GM12878 (cell line): ENCODE measurements around the gene HMHB1. TPM values are rescaled to one million over a fixed set of nuclear protein-coding genes. Genes with fewer than 3 reads are reported as not detected.

Experiments used
- ATAC-seq: fragments of 200-7000 bp; cut with Tn5 transposase; 3 replicates; pipeline ENCODE4 v1.9.1; 2020; ENCODE audit warnings: mild to moderate bottlenecking, moderate library complexity
- BruUV-seq: library from RNA; stranded (reverse); fragments of 400-500 nt; replicated peaks from 2 replicates; lab custom pipeline; 2021; lab: Mats Ljungman, UMichigan
- CTCF ChIA-PET: fragments of 300-600 bp; sonication (Branson Sonifier 250); formaldehyde crosslinking; extraction: SDS; loops from one replicate; lab custom pipeline; 2021; ENCODE audit warnings: inconsistent platforms; lab: Yijun Ruan, JAX
- POLR2A ChIA-PET: fragments of 350-600 bp; formaldehyde crosslinking; extraction: SDS; loops from one replicate; lab custom pipeline; 2021; ENCODE audit warnings: inconsistent platforms; lab: Charles Lee
- RAD21 ChIA-PET: fragments of 300-600 bp; sonication (Branson Sonifier 250); formaldehyde crosslinking; loops from one replicate; lab custom pipeline; 2023; ENCODE audit warnings: antibody characterized with exemption; ENCODE audit not compliant: unreplicated experiment; lab: Charles Lee
- SMC1A ChIA-PET: fragments of 300-600 bp; sonication (Branson Sonifier 250); formaldehyde crosslinking; loops from one replicate; lab custom pipeline; 2023; ENCODE audit not compliant: unreplicated experiment, uncharacterized antibody; lab: Charles Lee
- DNase-seq: peaks from one replicate; pipeline ENCODE4 v3.0.0-alpha.2; 2011; ENCODE audit warnings: low read depth, low spot score
- FAIRE-seq: peaks from 3 replicates; lab custom pipeline; 2011; peaks lifted over from hg19 to GRCh38; lab: Jason Lieb, UNC
- H2AFZ ChIP-seq: 2 replicates; pipeline ENCODE4 v1.6.0; 2011; ENCODE audit warnings: low read depth, low read length, control low read depth; ENCODE audit not compliant: control insufficient read depth
- H3K27ac ChIP-seq: 2 replicates; pipeline ENCODE4 v1.5.1; 2011; ENCODE audit warnings: control low read depth; ENCODE audit not compliant: control insufficient read depth, insufficient read depth
- H3K27me3 ChIP-seq, 2 experiments: replicated peaks in 1 of 2; 2 replicates each; pipeline versions ENCODE4 v1.6.0 to v1.6.1; 2011; ENCODE audit warnings: low read length in 1 of 2; ENCODE audit not compliant: control insufficient read depth in 2 of 2, insufficient read depth in 2 of 2
- H3K36me3 ChIP-seq, 2 experiments: 2 replicates each; pipeline ENCODE4 v1.5.1; 2011; ENCODE audit warnings: low read length in 1 of 2; ENCODE audit not compliant: control insufficient read depth in 2 of 2, insufficient read depth in 2 of 2
- H3K4me1 ChIP-seq: 2 replicates; pipeline ENCODE4 v1.6.1; 2011; ENCODE audit warnings: mild to moderate bottlenecking, low read length, moderate library complexity, mixed read lengths; ENCODE audit not compliant: control insufficient read depth, insufficient read depth
- H3K4me2 ChIP-seq: 2 replicates; pipeline ENCODE4 v1.6.0; 2011; ENCODE audit warnings: control low read depth; ENCODE audit not compliant: control insufficient read depth, insufficient read depth
- H3K4me3 ChIP-seq: fragments of 200-600 bp; sonication (generic); 2 replicates; pipeline ENCODE4 v1.5.1; 2016
- H3K79me2 ChIP-seq: 2 replicates; pipeline ENCODE4 v1.6.0; 2011; ENCODE audit warnings: low read length; ENCODE audit not compliant: control insufficient read depth, insufficient read depth
- H3K9ac ChIP-seq: 2 replicates; pipeline ENCODE4 v1.8.0; 2011; ENCODE audit warnings: low read length, control low read depth, mixed read lengths; ENCODE audit not compliant: control insufficient read depth, insufficient read depth
- H3K9me3 ChIP-seq: replicated peaks from 3 replicates; pipeline ENCODE4 v1.5.1; 2011; ENCODE audit warnings: mild to moderate bottlenecking, low read length; ENCODE audit not compliant: control insufficient read depth, insufficient read depth
- H4K20me1 ChIP-seq: 2 replicates; pipeline ENCODE4 v1.6.0; 2011; ENCODE audit not compliant: control insufficient read depth, insufficient read depth
- BCL11A ChIP-seq: IDR thresholded peaks from 2 replicates; pipeline ENCODE4 v1.6.1; 2011; ENCODE audit warnings: low read depth, low read length
- CBX3 ChIP-seq: fragments of 200-600 bp; sonication (generic); IDR thresholded peaks from 2 replicates; pipeline ENCODE4 v1.6.1; 2016; ENCODE audit warnings: low read depth, borderline replicate concordance
- CBX5 ChIP-seq: sonication (generic); IDR thresholded peaks from 2 replicates; pipeline ENCODE4 v1.6.1; 2016; ENCODE audit warnings: low read depth, moderate library complexity, mild to moderate bottlenecking, inconsistent platforms
- CHD4 ChIP-seq: fragments of 200-600 bp; sonication (generic); IDR thresholded peaks from 2 replicates; pipeline ENCODE4 v1.6.1; 2016; ENCODE audit warnings: mild to moderate bottlenecking
- EZH2 ChIP-seq: IDR thresholded peaks from 2 replicates; pipeline ENCODE4 v1.6.1; 2012; ENCODE audit warnings: low read depth, mild to moderate bottlenecking, control low read depth, inconsistent platforms, low read length, borderline replicate concordance; ENCODE audit not compliant: control insufficient read depth
- HDAC6 ChIP-seq: fragments of 200-600 bp; sonication (generic); IDR thresholded peaks from one replicate; pipeline ENCODE4 v1.8.0; 2017; ENCODE audit warnings: antibody characterized with exemption; ENCODE audit not compliant: unreplicated experiment
- IKZF1 ChIP-seq: fragments of 450-650 bp; conservative IDR thresholded peaks from 2 replicates; pipeline ENCODE4 v1.6.1; 2017; ENCODE audit warnings: antibody characterized with exemption, mild to moderate bottlenecking
- NFIC ChIP-seq: IDR thresholded peaks from 2 replicates; pipeline ENCODE4 v1.6.1; 2012; ENCODE audit warnings: low read depth, mild to moderate bottlenecking, inconsistent platforms, low read length, moderate library complexity
- PAX8 ChIP-seq: fragments of 450-650 bp; IDR thresholded peaks from 2 replicates; pipeline ENCODE4 v1.6.1; 2017; ENCODE audit warnings: mild to moderate bottlenecking, moderate library complexity
- RBBP5 ChIP-seq: fragments of 200-600 bp; sonication (generic); conservative IDR thresholded peaks from 2 replicates; pipeline ENCODE4 v1.6.1; 2016
- SMC3 ChIP-seq: IDR thresholded peaks from 2 replicates; pipeline ENCODE4 v1.6.1; 2011; ENCODE audit warnings: low read length, improper control_type of control experiment, borderline replicate concordance
- TCF3 ChIP-seq: IDR thresholded peaks from 2 replicates; pipeline ENCODE4 v1.6.1; 2012; ENCODE audit warnings: low read depth, mild to moderate bottlenecking, low read length, borderline replicate concordance; ENCODE audit not compliant: insufficient read depth
- YY1 ChIP-seq: IDR thresholded peaks from 2 replicates; pipeline ENCODE4 v1.6.1; 2011; ENCODE audit warnings: low read depth, mild to moderate bottlenecking, low read length
- ZNF592 ChIP-seq: fragments of 450-650 bp; IDR thresholded peaks from 2 replicates; pipeline ENCODE4 v1.6.1; 2017; ENCODE audit warnings: mild to moderate bottlenecking, moderate library complexity
- WGBS: methylation state at CpG from one replicate; pipeline ENCODE4 v1.1.6; 2016; ENCODE audit warnings: low lambda C conversion rate; ENCODE audit not compliant: insufficient replicate concordance, insufficient coverage; ENCODE audit errors: missing lambda C conversion rate; 5-methylcytosine and 5-hydroxymethylcytosine counted together
- in situ Hi-C: fragments of 300-500 bp; cut with MboI; formaldehyde crosslinking; loops from 9 replicates; pipeline ENCODE4 v1.14.3; 2018; ENCODE audit warnings: mixed read lengths
- intact Hi-C: fragments of 100-400 bp; cut with micrococcal nuclease; formaldehyde crosslinking; loops from one replicate; pipeline ENCODE4 v1.14.2; 2022; ENCODE audit not compliant: unreplicated experiment
- polyA plus RNA-seq, 11 experiments: library from polyadenylated mRNA; depleted of rRNA in 4 of 11; unstranded in 6 of 11; stranded (reverse) in 5 of 11; fragments of >200 nt; fragmentation: Nextera tagmentation in 4 of 11; fragmentation: Illumina TruSeq in 1 of 11; extraction: Ambion mirVana in 4 of 11; extraction: Trizol in 1 of 11; gene quantifications; 1 replicate in 1 of 11; 2 replicates in 10 of 11; pipeline versions ENCODE4 v1.2.1 to v1.2.3, GENCODE V29; 2011 to 2016; ENCODE audit warnings: inconsistent platforms in 2 of 11, missing spikeins in 2 of 11, low read depth in 1 of 11
- total RNA-seq, 4 experiments: library from RNA; depleted of rRNA in 3 of 4; stranded (reverse); fragments of >200 nt in 3 of 4; fragmentation: Illumina TruSeq in 1 of 4; extraction: Trizol in 1 of 4; gene quantifications; 2 replicates each; pipeline versions ENCODE4 v1.2.1 to v1.2.3, GENCODE V29; 2013 to 2021

HMHB1 gene
- total and polyA plus RNA-seq, 10 of the 15 experiments (the other 5 are each of a cell fraction or from before 2014, with no cell fraction given) = 0.45 to 20.3 (median 4.6) TPM

- no peak overlapping the region for H3K4me3 ChIP-seq
- FAIRE-seq (no peak), ATAC-seq (no peak), DNase-seq (no peak)
- TF ChIP-seq SMC3 = no peak
- no peak for TF ChIP-seq NFIC
- TF ChIP-seq YY1 = no peak
- no peak for TF ChIP-seq PAX8
- no peak for TF ChIP-seq IKZF1
- TF ChIP-seq HDAC6 = no peak
- TF ChIP-seq BCL11A = no peak
- TF ChIP-seq CBX3 = no peak
- TF ChIP-seq TCF3 = no peak
- no peak for TF ChIP-seq ZNF592
- TF ChIP-seq RBBP5 = no peak
- no peak for TF ChIP-seq CBX5
- no peak for TF ChIP-seq CHD4
- no peak for TF ChIP-seq EZH2
- SMC1A ChIA-PET = interaction anchor here (0.8 to 1.5 kb wide), 2 partner anchors 11 to 259 kb away, joined by 3 to 5 read pairs; no protein-coding TSS in a partner anchor
- POLR2A ChIA-PET = no interaction called here
- BruUV-seq = no TSS peak
- RAD21 ChIA-PET = no interaction called here
- H3K9ac ChIP-seq = no peak overlapping the region
- H4K20me1 ChIP-seq = no peaks in the 10 kb centered on the region
- H3K9me3 ChIP-seq = no peaks in the 10 kb centered on the region
- peaks cover 24% of the 10 kb centered on the region for H3K4me1 ChIP-seq
- intact Hi-C loops (loop anchor here (5.0 kb wide), 1 partner anchor 45 kb away; no protein-coding TSS in a partner anchor), in situ Hi-C loops (no loop called here)
- no peak overlapping the region for H3K27ac ChIP-seq
- over 99% methylated on average over 5 of the region's 5 CpGs for WGBS
- H2AFZ ChIP-seq = no peak overlapping the region
- H3K27me3 ChIP-seq = no peaks in the 10 kb centered on the region
- no peaks in the 10 kb centered on the region for H3K79me2 ChIP-seq
- no peaks in the 10 kb centered on the region for H3K36me3 ChIP-seq
- CTCF ChIA-PET = no interaction called here
- no peak overlapping the region for H3K4me2 ChIP-seq
These were observed 49.2 kb upstream of the HMHB1 start for GRCh38 chr5:143762636-143763220.
